HG03066 (cell line): Measurements from ENCODE around the gene FAM200B.

Experiments
- ATAC-seq: cut with Tn5 transposase; IDR thresholded peaks from one replicate; pipeline ENCODE4 v1.9.1; 2021; ENCODE audit warnings: low read depth; ENCODE audit not compliant: unreplicated experiment

Gene FAM200B

DNA sequence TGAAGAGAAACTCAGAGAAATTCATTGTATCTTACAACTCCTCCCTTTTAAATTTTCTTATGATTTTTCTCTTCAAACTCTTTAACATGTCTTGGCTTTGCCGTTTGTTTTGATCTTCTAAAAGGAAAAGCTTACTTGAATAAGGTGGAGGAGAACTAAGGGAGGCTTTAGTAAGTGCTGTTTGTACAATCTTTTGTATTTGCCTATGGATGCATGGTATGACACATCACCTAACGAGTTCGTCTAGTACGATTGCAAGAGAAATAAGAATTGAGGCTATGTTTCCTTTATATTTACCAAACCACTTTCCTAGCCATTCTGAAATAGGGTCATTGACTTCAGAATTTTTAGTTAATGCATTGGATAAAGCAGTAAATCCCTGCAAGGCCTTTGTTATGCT lies 12.8 kb downstream of the FAM200B start:
- ATAC-seq, result no peak

DNA sequence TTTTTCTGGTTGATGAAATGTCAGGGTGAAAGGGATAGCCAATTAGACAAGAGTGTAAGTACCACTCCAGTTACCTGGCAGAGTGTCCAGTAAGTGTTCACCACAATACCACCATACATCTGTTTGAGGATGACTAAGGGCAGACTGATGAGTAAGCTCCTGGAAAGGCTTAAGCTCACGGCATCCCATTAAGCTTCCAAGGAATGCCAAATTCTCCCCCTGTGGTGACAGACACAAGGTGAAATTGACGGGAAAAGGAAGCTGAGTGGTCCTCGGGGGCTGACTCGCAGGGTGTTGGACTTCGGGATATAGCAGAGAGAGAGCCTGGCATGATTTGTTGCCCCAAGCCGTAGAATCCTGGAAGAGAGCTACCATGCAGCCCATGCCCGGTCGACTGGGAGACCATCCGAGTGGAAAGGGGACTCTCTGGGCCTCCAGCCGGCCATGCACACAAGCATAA lies 13.6 kb downstream of the FAM200B start:
- ATAC-seq, result no peak

DNA sequence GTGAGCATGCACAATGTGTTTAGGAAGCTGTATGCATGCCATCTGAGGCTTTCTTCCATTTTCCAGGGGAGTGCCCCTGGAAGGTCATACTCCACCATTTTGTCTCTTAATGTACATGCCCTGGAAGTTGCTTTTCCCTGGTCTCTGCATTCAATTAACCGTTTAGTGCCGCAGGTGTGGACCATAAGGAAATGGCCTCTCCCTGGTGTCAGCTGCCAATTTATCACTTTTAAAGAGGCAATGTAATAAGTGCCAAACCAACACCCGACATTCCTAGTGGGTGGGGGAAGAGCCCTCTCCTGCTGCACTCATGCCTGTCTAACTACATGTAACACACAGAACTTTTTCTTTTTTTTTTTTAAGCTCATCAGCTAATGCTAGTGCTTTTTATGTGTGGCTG lies 14.1 kb downstream of the FAM200B start:
- ATAC-seq, result no peak

DNA sequence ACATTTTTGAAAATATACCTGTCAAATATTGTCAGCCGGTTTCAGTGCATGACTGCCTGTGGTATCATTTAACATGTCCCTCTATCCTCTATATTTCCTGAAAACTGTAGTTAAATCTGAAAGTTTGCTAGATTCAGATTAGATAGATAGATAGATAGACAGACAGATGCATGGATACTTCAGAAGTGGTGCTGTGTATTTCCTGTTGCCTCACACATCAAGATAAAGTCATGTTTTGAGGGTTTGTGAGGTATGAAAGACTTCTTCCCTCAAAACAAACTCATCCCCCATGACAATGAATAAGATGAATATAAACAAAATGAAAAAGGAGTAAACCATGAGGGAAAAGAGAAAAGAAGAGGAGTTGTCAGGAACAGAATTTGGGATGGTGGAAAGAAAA lies 15.2 kb downstream of the FAM200B start:
- no peak for ATAC-seq

DNA sequence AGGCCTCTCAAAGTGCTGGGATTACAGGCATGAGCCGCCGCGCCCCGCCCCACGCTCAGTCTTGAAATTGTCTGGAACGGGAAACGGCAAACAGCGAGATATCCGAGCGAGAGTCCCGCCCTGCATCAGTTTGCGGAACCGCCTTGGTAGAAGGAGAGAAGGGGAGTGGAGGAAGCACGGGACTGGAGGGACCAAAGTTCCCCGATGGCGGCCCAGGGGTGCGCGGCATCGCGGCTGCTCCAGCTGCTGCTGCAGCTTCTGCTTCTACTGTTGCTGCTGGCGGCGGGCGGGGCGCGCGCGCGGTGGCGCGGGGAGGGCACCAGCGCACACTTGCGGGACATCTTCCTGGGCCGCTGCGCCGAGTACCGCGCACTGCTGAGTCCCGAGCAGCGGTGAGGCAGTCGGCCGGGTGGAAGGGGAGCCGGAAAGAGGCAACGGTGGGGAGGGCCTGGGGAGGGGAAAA lies 21.3 kb downstream of the FAM200B start, which contains the start of gene BST1:
BST1 (plus strand) TSS at position 125 of the 463 bp plus-strand sequence; CDS start at position 205, 80 bp downstream.
- ATAC-seq, result peak; percentile 58

DNA sequence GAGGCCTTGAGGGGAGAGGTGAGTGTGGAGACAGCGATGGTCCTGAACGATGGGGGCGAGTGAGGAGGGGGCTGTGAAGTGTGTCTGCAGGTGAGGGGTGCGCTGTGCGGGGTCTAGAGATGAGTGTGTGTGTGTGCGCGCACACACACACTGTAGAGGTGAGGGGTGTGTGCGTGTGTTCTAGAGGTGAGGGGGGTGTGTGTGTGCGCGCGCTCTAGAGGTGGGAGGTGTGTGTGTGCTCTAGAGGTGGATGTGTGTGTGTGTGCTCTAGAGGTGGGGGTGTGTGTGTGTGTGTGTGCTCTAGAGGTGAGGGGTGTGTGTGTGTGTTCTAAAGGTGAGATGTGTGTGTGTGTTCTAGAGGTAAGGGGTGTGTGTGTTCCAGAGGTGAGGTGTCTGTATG lies 21.8 kb downstream of the FAM200B start:
- no peak for ATAC-seq

DNA sequence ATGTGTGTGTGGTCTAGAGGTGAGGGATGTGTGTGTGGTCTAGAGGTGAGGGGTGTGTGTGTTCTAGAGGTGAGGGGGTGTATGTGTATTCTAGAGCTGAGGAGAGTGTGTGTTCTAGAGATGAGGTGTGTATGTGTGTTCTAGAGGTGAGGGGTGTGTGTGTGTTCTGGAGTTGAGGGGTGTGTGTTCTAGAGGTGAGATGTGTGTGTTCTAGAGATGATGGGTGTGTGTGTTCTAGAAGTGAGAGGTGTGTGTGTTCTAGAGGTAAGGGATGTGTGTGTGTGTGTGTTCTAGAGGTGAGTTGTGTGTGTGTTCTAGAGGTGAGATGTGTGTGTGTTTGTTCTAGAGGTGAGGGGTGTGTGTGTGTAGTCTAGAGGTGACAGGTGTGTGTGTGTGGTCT lies 22.5 kb downstream of the FAM200B start:
- ATAC-seq, result no peak

DNA sequence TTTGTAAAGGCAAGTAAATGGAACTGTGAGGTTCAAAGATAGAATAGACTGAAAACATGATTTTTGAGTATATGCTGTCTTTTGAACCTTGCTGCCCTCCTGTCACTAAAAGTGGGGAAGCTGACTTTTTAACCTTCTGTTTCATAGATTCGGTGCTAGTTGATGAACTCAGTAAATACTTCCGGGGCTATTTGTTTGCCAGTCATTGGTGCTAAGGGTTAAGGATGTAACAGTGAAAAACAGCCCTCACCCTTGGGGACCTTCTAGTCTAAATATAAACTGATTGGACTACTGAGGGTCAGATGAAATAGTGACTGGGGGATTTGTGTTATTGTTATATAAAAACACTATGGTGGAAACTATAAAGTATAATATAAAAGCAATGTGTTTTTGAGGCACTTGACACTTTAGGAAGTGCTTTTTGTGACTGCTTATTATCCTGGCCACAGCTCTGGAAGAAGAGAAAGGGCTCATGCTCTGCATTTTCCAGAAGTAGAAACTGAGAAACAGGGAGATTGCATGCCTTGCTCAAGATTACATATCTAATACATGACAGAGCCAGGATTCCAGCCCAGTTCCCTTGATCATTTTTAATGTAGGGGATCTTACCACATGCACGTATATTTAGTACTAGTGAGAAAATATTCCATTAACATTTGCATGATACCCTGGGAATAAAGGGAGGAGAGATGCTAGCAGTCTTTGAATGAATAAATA lies 25.2 kb downstream of the FAM200B start:
- ATAC-seq, result no peak

DNA sequence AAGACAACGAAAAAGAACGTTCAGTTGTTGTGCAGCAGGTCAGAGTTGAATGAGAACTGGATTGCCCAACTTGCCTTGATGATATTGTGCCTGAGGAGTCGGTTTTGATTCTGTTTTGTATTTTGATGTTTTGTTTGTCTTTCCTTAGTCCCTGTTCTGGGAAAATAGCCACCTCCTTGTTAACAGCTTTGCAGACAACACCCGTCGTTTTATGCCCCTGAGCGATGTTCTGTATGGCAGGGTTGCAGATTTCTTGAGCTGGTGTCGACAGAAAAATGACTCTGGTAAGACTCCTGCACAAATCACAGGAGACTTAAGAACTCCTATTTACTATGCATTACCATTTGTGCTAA lies 25.7 kb downstream of the FAM200B start:
- no peak for ATAC-seq

DNA sequence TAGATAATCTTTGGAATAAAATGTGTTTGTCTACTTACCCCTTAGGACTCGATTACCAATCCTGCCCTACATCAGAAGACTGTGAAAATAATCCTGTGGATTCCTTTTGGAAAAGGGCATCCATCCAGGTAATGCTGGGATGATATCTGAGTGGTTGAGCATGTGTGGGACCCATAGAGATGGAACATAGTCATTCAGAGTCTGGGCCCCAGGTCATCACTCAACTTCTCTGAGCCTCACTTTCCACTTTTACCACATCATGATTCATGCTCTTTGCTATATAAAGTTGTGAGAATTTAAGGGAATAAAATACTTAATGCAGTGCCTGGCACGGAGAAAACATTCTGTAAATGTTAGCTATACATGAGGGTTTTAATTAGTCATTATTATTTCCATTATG lies 30.1 kb downstream of the FAM200B start:
- ATAC-seq, result no peak

DNA sequence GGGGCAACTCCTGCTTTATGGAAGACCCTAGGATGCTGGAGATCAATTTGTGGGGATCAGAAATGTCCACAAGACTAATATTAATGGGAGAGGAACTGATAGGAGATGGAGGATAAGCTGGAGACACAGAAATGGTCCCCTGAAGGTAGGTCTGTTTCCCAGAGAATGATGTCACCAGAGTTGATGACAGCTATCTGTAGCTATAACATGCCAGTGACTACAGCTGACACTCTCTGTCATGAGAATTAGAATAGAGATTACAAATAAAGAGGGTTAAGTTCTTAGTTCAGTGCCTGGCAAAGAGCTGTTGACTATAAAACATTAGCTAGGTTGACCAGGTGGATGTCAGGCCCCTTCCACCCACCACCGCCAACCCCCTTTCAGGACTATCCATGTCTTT lies 30.6 kb downstream of the FAM200B start:
- no peak for ATAC-seq

DNA sequence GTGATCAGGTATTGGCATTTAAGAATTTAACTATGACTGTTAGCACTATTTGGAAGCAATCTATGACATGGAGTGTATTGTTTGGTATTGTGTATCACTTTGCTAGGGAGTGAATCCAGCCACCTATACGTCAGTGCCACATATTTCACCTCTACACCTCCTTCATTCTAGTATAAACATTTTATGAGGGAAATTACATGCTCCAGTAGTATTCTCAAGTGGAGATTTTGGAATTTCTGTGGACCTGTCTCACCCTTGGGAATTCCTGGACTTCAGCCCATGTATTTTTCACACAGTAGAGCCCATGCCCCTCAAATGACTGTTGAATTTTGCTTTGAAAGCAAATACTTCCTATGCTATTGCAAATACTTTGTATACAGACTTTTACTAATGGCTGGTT lies 32.5 kb downstream of the FAM200B start:
- no peak for ATAC-seq

DNA sequence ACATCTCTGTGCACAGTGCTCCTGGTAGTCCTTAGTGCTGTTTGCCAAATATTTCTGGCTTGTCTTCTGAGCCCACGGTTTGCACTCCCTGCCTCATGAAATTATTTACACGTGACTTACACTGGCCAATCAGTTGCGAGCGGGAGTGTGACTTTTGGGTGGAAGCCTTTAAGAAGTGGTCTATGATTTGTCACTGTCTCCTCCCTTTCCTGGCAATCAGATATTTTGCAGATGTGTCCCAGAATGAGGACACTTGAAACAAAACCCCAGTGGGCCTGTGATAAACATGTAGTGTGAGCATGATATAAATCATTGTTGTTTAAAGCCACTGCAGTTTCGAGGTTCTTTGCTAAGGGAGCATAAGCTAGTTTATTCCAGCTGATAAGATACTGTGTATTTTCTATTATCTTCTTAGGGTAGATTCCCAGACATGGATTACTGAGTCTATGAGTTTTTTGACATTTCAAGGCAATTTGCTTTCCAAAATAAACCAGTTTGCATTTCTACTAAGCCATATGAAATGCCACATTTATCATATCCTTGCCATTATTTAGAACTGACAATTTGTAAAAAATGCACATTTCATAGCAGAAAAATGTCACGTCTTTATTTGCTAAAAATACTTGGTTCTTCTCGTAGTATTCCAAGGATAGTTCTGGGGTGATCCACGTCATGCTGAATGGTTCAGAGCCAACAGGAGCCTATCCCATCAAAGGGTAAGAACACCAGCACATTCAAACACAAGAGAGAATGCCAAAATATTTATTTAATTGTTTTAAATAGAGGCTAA lies 33.2 kb downstream of the FAM200B start:
- ATAC-seq, result no peak

DNA sequence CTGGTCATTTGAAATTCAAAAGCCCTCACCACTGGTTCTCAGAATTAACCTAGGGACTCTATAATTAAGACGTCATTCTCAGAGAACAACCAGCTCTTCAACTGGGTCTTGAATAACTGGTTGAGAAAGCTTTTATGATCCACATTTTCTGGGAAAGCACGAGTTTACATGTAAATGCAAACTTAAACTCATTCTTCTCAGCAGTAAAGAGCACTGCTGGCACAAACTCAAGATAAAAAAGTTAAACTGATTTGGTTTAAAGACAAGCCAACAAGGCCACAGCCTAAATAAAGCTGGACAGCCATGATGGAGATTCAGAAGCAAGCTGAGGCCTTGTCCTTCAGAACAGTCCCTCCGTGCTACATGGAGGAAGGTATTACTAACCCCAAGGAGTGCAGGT lies 34.5 kb downstream of the FAM200B start:
- no peak for ATAC-seq

DNA sequence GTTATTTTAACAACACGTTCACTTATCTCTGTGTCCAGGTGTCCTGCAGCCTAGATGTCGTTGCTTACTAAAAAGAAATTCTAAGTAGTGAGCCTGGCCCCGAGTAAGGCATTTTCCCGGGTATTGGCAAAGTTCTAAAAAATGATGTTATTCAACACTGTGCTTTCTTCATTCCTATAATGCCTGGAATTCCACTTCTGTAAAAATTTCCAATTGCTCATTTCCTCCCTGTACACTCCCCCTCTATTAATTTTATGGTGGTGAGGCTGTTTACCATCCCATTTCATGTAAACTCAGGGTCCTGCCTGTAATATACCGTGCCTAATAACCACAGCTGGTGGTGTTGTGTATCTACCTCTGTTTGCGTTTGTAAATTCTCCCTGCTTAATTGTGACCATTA lies 35.5 kb downstream of the FAM200B start:
- ATAC-seq, result no peak

DNA sequence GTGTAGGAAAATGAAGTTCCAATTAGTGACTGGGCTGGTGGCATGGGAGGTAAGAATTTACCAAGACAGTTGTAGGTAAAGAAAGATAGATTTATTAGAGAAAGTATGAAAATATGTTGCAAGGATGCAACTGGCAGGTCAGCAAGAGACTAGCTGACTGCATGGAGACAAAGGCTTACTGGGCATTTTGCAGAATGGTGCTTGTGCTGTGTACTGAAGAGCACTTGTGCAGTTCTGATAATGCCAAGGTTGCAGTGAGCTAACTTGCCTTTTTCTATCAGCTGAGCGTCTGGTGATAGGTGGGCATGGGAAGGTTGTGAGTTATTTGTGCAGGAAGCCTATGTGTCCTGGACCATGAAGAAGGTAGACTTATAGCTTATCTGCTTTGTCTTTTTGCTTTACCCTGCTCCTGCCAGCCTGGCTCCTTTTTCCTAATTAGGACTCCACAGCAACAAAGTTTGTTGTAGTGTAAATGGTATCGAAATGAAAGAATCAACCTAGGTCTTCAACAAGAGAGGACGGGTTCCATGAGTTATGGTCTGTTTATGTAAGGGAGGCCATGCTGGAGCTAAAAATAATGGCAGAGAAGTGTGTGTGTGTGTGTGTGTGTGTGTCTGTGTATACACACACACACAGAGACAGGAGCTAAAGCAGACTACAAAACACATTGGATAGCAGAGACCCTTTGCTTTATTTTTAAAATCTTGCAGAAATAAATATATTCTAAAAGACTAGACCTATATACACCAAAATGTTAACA lies 36.2 kb downstream of the FAM200B start:
- no peak for ATAC-seq

DNA sequence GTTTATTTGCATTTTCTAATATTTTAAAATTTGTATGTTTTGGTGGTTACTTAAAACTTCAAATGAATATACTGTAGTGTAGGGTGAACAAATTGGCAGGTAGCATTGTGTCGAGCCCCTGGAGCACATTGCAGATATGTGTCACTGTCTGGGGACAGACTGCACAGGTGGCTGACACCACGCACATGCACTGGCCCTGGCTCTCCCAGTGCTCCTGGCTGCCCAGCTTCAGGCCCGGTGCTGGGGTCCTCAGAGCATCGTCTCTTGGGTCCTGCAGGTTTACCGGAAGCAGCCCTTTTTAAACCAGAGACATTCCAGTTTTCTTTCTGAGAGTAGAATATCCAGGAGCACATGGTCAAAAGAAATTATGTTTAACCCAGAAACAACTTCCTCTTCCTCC lies 36.8 kb downstream of the FAM200B start:
- no peak for ATAC-seq

DNA sequence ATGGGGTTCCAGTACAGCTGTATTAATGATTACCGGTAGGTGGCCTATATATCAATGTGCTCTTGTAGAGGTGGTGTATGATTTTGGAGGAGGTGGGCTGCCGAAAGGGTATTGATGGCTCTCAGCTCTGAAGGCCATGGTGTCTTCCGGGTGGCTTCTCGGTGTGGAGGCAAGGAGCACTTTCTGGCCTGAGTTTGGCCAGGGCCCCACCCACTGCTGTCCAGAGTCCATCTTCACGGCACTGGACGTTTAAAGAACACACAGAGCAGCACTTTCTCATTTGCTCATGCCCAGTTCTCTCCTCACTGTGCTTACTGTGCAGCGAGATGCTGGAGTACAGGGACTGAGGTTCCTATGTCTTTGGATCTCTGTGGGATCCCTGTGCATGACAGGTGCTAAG lies 37.3 kb downstream of the FAM200B start:
- ATAC-seq, result no peak

DNA sequence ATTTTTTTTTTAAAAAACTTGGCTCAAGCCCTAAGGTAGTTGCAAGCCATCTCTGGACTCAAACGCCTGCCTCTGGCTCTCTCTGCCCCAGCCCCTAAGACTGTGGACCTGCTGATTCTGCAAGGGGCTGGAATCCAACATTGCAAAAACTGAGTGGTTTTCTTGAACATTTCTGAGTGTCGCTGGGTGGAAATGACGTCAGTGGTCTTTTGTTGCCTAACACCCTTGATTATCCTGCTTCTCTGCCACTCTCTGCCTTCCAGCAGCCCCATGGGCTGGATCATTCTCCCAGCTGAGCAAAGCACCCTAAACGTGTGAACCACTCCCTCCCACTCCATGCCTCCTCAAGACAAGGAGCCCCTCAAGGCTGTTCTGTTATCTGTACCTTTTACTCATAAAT lies 37.9 kb downstream of the FAM200B start:
- no peak for ATAC-seq

DNA sequence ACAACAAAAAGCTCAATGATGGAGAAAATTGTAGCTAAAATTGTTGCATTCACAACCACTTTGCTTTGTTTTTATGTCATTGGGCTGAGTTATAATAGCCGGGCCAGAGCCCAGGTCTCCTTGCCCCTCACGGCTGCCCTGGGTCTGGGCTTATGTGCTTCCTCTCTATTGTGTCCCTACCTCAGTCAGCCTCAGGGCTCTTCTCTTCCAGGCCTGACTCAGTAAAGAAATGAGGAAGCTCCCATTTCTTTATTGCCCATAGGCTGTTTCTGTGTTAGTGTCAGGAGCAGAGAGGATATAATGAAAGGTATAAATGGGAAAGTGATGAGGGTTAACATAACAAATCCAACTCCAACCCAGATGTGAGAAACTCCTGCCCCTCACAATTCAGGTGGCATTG lies 39.2 kb downstream of the FAM200B start:
- no peak for ATAC-seq

DNA sequence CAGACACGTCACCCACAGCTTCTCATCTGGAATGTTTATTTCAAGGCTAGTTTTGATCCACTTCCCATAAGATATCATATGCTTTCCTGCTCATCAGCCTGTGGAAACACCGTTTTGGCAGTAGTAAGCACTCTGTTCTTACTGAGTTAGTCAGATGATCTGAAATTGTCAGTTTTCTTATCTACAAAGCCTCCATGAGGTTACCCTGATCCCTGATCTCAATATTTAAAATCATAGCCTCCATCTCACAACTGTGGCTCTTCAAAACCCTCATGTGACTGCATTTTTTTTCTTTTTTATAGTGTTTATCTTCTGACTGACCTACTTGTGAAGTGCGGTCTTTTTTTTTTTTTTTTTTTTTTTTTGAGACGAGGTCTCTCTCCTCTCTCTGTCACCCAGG lies 44.0 kb downstream of the FAM200B start:
- no peak for ATAC-seq
